Measurements from ENCODE around the gene LAMB3.

DNA sequence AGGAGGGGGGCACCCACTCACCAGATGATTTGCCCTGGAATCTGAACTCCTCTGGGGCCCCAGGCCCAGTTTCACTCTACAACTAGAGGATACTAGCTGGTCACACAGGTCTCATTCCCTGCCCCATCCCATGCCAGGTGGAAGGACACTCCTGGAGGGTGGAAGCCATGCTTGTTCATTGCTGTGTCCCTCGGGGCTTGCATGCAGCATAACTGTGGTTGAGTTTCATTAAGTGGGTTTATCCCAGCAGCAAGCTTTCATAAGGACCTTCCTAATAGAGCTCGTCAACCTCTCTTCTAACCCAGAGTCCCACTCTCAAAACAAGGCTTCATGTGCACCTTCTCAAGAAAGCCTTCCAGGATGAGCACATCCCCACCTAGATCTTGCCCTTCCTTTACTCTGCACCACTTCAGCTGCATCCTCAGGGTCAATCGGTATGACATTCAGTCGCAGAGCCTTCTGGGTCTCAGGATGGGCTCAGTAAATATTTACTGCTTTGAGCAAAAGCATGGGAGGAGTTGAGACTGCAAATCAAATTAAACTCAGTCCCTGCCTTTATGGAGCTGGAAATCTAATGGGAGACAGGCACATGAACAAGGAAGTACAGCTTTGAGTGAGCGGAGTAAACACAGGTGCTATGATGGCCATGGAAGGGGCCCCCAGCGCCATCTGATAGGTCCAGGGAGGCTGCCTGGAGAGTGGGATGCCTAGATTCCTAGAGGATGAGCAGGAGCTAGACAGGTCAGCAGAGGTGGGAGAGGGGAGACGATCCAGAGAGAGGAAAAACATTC, 32.3 kb downstream of the LAMB3 start:
- TF ChIP-seq, protein P1, sequence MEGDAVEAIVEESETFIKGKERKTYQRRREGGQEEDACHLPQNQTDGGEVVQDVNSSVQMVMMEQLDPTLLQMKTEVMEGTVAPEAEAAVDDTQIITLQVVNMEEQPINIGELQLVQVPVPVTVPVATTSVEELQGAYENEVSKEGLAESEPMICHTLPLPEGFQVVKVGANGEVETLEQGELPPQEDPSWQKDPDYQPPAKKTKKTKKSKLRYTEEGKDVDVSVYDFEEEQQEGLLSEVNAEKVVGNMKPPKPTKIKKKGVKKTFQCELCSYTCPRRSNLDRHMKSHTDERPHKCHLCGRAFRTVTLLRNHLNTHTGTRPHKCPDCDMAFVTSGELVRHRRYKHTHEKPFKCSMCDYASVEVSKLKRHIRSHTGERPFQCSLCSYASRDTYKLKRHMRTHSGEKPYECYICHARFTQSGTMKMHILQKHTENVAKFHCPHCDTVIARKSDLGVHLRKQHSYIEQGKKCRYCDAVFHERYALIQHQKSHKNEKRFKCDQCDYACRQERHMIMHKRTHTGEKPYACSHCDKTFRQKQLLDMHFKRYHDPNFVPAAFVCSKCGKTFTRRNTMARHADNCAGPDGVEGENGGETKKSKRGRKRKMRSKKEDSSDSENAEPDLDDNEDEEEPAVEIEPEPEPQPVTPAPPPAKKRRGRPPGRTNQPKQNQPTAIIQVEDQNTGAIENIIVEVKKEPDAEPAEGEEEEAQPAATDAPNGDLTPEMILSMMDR (IDR thresholded peaks at IDR 0.05): no peak
- no peak for TF ChIP-seq EZH2phosphoT487 (IDR thresholded peaks at IDR 0.05)
